GM12878 (cell line): Measurements from ENCODE around the gene KCNAB2.

ENCODE experiments used
- BHLHE40 ChIP-seq, 2 experiments: fragments of 450-650 bp in 1 of 2; IDR thresholded peaks; 2 replicates each; pipeline ENCODE4 v1.6.1; 2011 to 2017; ENCODE audit warnings: low read depth in 2 of 2, borderline replicate concordance in 1 of 2, improper control_type of control experiment in 1 of 2, low read length in 1 of 2, mild to moderate bottlenecking in 1 of 2
- CTCF ChIP-seq, 3 experiments: IDR thresholded peaks in 2 of 3; conservative IDR thresholded peaks in 1 of 3; 2 replicates each; pipeline ENCODE4 v1.5.1; 2011; ENCODE audit warnings: low read depth in 3 of 3, low read length in 3 of 3, mild to moderate bottlenecking in 3 of 3, control low read depth in 2 of 3, moderate library complexity in 2 of 3, inconsistent platforms in 1 of 3, mixed read lengths in 1 of 3; ENCODE audit not compliant: control insufficient read depth in 2 of 3, insufficient read depth in 1 of 3; ENCODE audit errors: extremely low read depth in 1 of 3
- EP300 ChIP-seq, 2 experiments: fragments of 150-350 bp in 1 of 2; IDR thresholded peaks; 2 replicates each; pipeline ENCODE4 v1.6.1; 2011 to 2012; ENCODE audit warnings: low read depth in 2 of 2, low read length in 2 of 2, borderline replicate concordance in 1 of 2, improper control_type of control experiment in 1 of 2, inconsistent platforms in 1 of 2; ENCODE audit not compliant: control insufficient read depth in 1 of 2
- HDAC6 ChIP-seq: fragments of 200-600 bp; sonication (generic); IDR thresholded peaks from one replicate; pipeline ENCODE4 v1.8.0; 2017; ENCODE audit warnings: antibody characterized with exemption; ENCODE audit not compliant: unreplicated experiment
- JUND ChIP-seq: IDR thresholded peaks from 2 replicates; pipeline ENCODE4 v1.6.1; 2012; ENCODE audit warnings: low read depth, mild to moderate bottlenecking, low read length, improper control_type of control experiment, moderate library complexity
- POLR2A ChIP-seq: IDR thresholded peaks from 2 replicates; pipeline ENCODE4 v1.6.1; 2011; ENCODE audit warnings: low read depth, mild to moderate bottlenecking, low read length
- POLR2AphosphoS5 ChIP-seq: IDR thresholded peaks from 2 replicates; pipeline ENCODE4 v1.6.1; 2011; ENCODE audit warnings: mild to moderate bottlenecking, low read length, inconsistent platforms
- RBBP5 ChIP-seq: fragments of 200-600 bp; sonication (generic); conservative IDR thresholded peaks from 2 replicates; pipeline ENCODE4 v1.6.1; 2016

DNA sequence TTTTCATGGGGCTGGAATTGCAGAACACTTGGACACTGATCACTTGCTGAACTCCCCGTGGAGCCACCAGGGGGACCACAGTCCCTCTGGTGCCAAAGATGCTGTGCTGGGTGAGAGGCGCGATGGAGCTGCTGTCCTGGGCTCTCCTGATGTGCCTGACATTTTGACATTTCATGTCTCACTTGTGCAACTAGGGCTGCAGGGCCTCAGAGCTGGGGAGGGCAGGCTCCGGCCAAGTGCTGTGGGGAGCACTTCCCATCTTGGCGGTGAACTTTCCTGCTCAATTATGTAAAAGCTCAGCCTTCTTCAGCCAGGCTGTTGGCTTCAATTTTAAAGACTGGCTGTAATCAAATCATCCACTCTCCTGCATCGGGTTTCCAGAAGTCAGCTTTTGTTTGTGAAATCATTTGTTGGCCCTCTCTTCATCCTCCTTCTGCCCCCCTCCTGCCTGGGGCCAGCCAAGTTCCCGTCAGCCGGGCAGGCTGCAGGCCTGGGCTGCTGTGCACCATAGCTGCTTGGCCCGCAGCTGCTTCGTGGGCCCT, 36.8 kb downstream of the KCNAB2 start:
- TF ChIP-seq EP300 (IDR thresholded peaks at IDR 0.05; ENCODE audit: borderline replicate concordance in 1 of 2, control insufficient read depth in 1 of 2, low read depth in 2 of 2, low read length in 2 of 2) (no peak), POLR2A (no peak), JUND (no peak), POLR2AphosphoS5 (no peak), HDAC6 (no peak), BHLHE40 (IDR thresholded peaks at IDR 0.05; ENCODE audit: borderline replicate concordance in 1 of 2, low read depth in 2 of 2, low read length in 1 of 2) (no peak), RBBP5 (no peak), CTCF (IDR thresholded peaks at IDR 0.05 in 2 of 3, conservative IDR thresholded peaks at IDR 0.05 in 1 of 3; ENCODE audit: control insufficient read depth in 2 of 3, extremely low read depth in 1 of 3, insufficient read depth in 1 of 3, low read depth in 3 of 3, low read length in 3 of 3) (0 out of 6 replicates have a peak, but pooled peaks of 1 of the 3 experiments have one; percentile 1)
